ENCODE measurements around the gene ACE.

The ACE gene

GRCh38 chr17:63492940-63493339 lies 16.1 kb downstream of the ACE start:
- DNase-seq = no peak

GRCh38 chr17:63493411-63493810 lies 16.6 kb downstream of the ACE start:
- no peak for DNase-seq

- DNase-seq = no peak
These were observed 17.6 kb downstream of the ACE start for GRCh38 chr17:63494300-63494928.

GRCh38 chr17:63495491-63495890 lies 18.6 kb downstream of the ACE start:
- no peak for DNase-seq

GRCh38 chr17:63496177-63496576 lies 19.3 kb downstream of the ACE start:
- no peak for DNase-seq

- no peak for DNase-seq
These were observed 20.0 kb downstream of the ACE start for GRCh38 chr17:63496663-63497400.

- peak; percentile 39 for DNase-seq
These were observed 21.0 kb downstream of the ACE start for GRCh38 chr17:63497708-63498483.

GRCh38 chr17:63498626-63499195 lies 21.9 kb downstream of the ACE start:
- DNase-seq = no peak

GRCh38 chr17:63500543-63501390 lies 23.9 kb downstream of the ACE start:
- DNase-seq = no peak

GRCh38 chr17:63503341-63503705 lies 26.5 kb downstream of the ACE start:
- peak; percentile 49 for DNase-seq

- no peak for DNase-seq
These were observed 27.4 kb downstream of the ACE start for GRCh38 chr17:63504261-63504660.

- DNase-seq = no peak
These were observed 28.5 kb downstream of the ACE start for GRCh38 chr17:63505341-63505740.

GRCh38 chr17:63506627-63507026 lies 29.8 kb downstream of the ACE start:
- DNase-seq = no peak

- no peak for DNase-seq
These were observed 34.5 kb downstream of the ACE start for GRCh38 chr17:63511331-63511730.

GRCh38 chr17:63512388-63512787 lies 35.5 kb downstream of the ACE start:
- no peak for DNase-seq

GRCh38 chr17:63512896-63513644 lies 36.2 kb downstream of the ACE start:
- no peak for DNase-seq

- no peak for DNase-seq
These were observed 37.6 kb downstream of the ACE start for GRCh38 chr17:63514477-63514876.

GRCh38 chr17:63514974-63515373 lies 38.1 kb downstream of the ACE start:
- no peak for DNase-seq

GRCh38 chr17:63515426-63515825 lies 38.6 kb downstream of the ACE start:
- peak; percentile 22 for DNase-seq

- peak; percentile 67 for DNase-seq
These were observed 40.3 kb downstream of the ACE start for GRCh38 chr17:63516910-63517824.

Measured in DMS53 (cell line).